Colonic mucosa (tissue), 4 donors: ENCODE measurements around the gene PLCL1. TPM values are rescaled to one million over a fixed set of nuclear protein-coding genes. Genes with fewer than 3 reads are reported as not detected.

Experiments used
- DNase-seq: peaks from one replicate; pipeline ENCODE4 v3.0.0-alpha.2; 2020
- H3K27ac ChIP-seq: fragments of 200-600 bp; one replicate; pipeline ENCODE4 v1.8.0; 2021
- H3K27me3 ChIP-seq: fragments of 200-600 bp; one replicate; pipeline ENCODE4 v1.8.0; 2021
- H3K36me3 ChIP-seq: fragments of 200-600 bp; one replicate; pipeline ENCODE4 v1.8.0; 2021
- H3K4me1 ChIP-seq: fragments of 200-600 bp; one replicate; pipeline ENCODE4 v1.8.0; 2021; ENCODE audit warnings: mild to moderate bottlenecking
- H3K4me3 ChIP-seq: fragments of 200-600 bp; one replicate; pipeline ENCODE4 v1.8.0; 2021
- H3K9ac ChIP-seq, 2 donors: one replicate each; pipeline ENCODE4 v1.7.0; 2013; ENCODE audit warnings: control low read depth in 2 of 2, low read depth in 2 of 2, low read length in 2 of 2
- H3K9me3 ChIP-seq: fragments of 200-600 bp; one replicate; pipeline ENCODE4 v1.8.0; 2021
- CTCF ChIP-seq: fragments of 200-600 bp; IDR thresholded peaks from one replicate; pipeline ENCODE4 v1.8.0; 2022; ENCODE audit warnings: antibody characterized with exemption, mild to moderate bottlenecking
- intact Hi-C: fragments of 100-400 bp; cut with DNase I; formaldehyde crosslinking; loops from one replicate; pipeline ENCODE4 v1.14.1; 2022
- total RNA-seq, 2 donors: library from RNA; stranded (reverse); fragmentation: NEBNext Ultra II Directional in 1 of 2; extraction: Animal tissue kit (Norgen Biotek cat#: 25700) in 1 of 2; gene quantifications; one replicate each; pipeline ENCODE4 v1.2.1, GENCODE V29; 2021
- donor health status: healthy.
- donor health status: DM: no; HTN: no; CAD: no.
- donor health status: DM: no; HTN: no; CAD: no.

Gene PLCL1
- total RNA-seq, 2 donors from 2014 or later, result 0.30 to 1.3 TPM

GRCh38 chr2:197884252-197884651 is 79.9 kb downstream of the PLCL1 start:
- H3K36me3 ChIP-seq, result no peaks in the 10 kb centered on the region
- no peaks in the 10 kb centered on the region for H3K9me3 ChIP-seq
- no peak overlapping the region for H3K4me3 ChIP-seq
- no peak overlapping the region for H3K27ac ChIP-seq
- no peak for TF ChIP-seq CTCF
- no peak for DNase-seq
- no peak overlapping the region for H3K9ac ChIP-seq
- intact Hi-C loops, result no loop called here
- H3K27me3 ChIP-seq, result no peaks in the 10 kb centered on the region
- H3K4me1 ChIP-seq, result no peaks in the 10 kb centered on the region

- TF ChIP-seq CTCF, result no peak
- Histone ChIP-seq H3K4me3 (no peak overlapping the region), H3K4me1 (no peaks in the 10 kb centered on the region), H3K27ac (no peak overlapping the region), H3K27me3 (no peaks in the 10 kb centered on the region), H3K9ac (no peak overlapping the region), H3K36me3 (no peaks in the 10 kb centered on the region), H3K9me3 (no peaks in the 10 kb centered on the region)
- DNase-seq, result no peak
- intact Hi-C loops, result no loop called here
These were observed 80.7 kb downstream of the PLCL1 start for GRCh38 chr2:197885126-197885525.

GRCh38 chr2:197885587-197885986 is 81.2 kb downstream of the PLCL1 start:
- Histone ChIP-seq H3K4me3 (no peak overlapping the region), H3K4me1 (no peaks in the 10 kb centered on the region), H3K27ac (no peak overlapping the region), H3K36me3 (no peaks in the 10 kb centered on the region), H3K27me3 (no peaks in the 10 kb centered on the region), H3K9ac (no peak overlapping the region), H3K9me3 (no peaks in the 10 kb centered on the region)
- DNase-seq, result no peak
- no peak for TF ChIP-seq CTCF
- intact Hi-C loops, result no loop called here

GRCh38 chr2:197888321-197888720 is 83.9 kb downstream of the PLCL1 start:
- H3K4me1 ChIP-seq, result no peaks in the 10 kb centered on the region
- no peak overlapping the region for H3K27ac ChIP-seq
- H3K4me3 ChIP-seq, result no peak overlapping the region
- H3K9me3 ChIP-seq, result no peaks in the 10 kb centered on the region
- no peaks in the 10 kb centered on the region for H3K27me3 ChIP-seq
- no peak for TF ChIP-seq CTCF
- no peaks in the 10 kb centered on the region for H3K36me3 ChIP-seq
- no peak overlapping the region for H3K9ac ChIP-seq
- intact Hi-C loops, result no loop called here
- DNase-seq, result no peak

- no peaks in the 10 kb centered on the region for H3K4me1 ChIP-seq
- no peak overlapping the region for H3K27ac ChIP-seq
- H3K9ac ChIP-seq, result no peak overlapping the region
- H3K4me3 ChIP-seq, result no peak overlapping the region
- no peaks in the 10 kb centered on the region for H3K36me3 ChIP-seq
- no peaks in the 10 kb centered on the region for H3K27me3 ChIP-seq
- no peaks in the 10 kb centered on the region for H3K9me3 ChIP-seq
- no peak for DNase-seq
- intact Hi-C loops, result no loop called here
- no peak for TF ChIP-seq CTCF
These were observed 84.6 kb downstream of the PLCL1 start for GRCh38 chr2:197889041-197889440.

- Histone ChIP-seq H3K36me3 (no peaks in the 10 kb centered on the region), H3K4me3 (no peak overlapping the region), H3K27ac (no peak overlapping the region), H3K9me3 (no peaks in the 10 kb centered on the region), H3K4me1 (no peaks in the 10 kb centered on the region), H3K27me3 (no peaks in the 10 kb centered on the region), H3K9ac (no peak overlapping the region)
- no peak for DNase-seq
- intact Hi-C loops, result no loop called here
- TF ChIP-seq CTCF, result no peak
These were observed 85.8 kb downstream of the PLCL1 start for GRCh38 chr2:197890168-197890567.
